Fibroblast of the aortic adventitia (primary cell): ENCODE results near the gene LRCH3. TPM values are rescaled to one million over a fixed set of nuclear protein-coding genes. Genes with fewer than 3 reads are reported as not detected.

ENCODE experiments used
- DNase-seq: peaks from one replicate; pipeline ENCODE4 v3.0.0-alpha.2; 2010; ENCODE audit warnings: low read depth
- H3K4me3 ChIP-seq: 2 replicates; pipeline ENCODE4 v1.5.1; 2011; ENCODE audit warnings: low read depth, mild to moderate bottlenecking, control low read depth, low read length, moderate library complexity
- CTCF ChIP-seq: IDR thresholded peaks from 2 replicates; pipeline ENCODE4 v1.5.1; 2011; ENCODE audit warnings: mild to moderate bottlenecking, low read length, control low read depth, inconsistent platforms; ENCODE audit not compliant: insufficient read depth
- total RNA-seq: library from RNA; depleted of rRNA; stranded (reverse); fragments of >200 nt; gene quantifications from 2 replicates; pipeline ENCODE4 v1.2.3, GENCODE V29; 2012; ENCODE audit warnings: low replicate concordance

LRCH3 gene
- total RNA-seq, 1 donor, result 47.3 TPM

DNA sequence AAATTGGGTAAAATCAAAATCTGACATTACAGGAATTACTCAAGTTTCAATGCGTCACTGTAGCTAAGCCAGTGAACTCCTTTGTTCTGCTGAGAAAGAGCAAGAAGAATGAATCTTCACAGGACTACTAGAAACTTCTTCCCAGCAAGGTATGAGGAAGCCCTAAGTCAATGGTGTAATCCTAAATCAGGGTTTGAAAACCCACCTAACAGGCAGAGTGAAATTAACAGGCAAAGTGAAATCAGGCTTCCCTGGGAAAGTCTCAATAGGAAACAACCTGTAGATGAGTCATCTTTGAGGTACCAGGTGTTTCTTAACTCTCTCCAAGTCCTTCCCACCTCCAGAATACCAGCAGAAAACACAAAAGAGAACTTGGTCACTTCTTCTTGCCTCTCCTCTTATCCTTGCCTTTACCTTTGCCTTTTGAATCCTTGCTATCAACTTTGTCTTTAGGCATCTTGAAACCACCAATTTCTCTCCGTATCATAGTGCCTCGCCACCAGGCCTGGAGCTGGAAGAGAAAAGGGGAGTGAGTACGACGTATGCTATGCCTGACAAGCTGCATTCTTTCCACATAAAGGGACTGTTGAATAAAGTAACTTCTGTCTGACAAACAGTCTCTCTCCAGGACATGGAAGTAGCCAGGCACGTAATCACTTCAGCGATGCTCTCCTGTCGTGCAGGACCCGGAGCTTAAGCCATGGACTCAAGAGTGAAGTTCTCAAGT lies 98.3 kb downstream of the LRCH3 start:
- TF ChIP-seq CTCF, result no peak
- no peak for DNase-seq
- no peak overlapping the region for H3K4me3 ChIP-seq

GRCh38 chr3:197890693-197891092 lies 99.6 kb downstream of the LRCH3 start:
- DNase-seq, result no peak
- no peak for TF ChIP-seq CTCF
- H3K4me3 ChIP-seq, result no peak overlapping the region

DNA sequence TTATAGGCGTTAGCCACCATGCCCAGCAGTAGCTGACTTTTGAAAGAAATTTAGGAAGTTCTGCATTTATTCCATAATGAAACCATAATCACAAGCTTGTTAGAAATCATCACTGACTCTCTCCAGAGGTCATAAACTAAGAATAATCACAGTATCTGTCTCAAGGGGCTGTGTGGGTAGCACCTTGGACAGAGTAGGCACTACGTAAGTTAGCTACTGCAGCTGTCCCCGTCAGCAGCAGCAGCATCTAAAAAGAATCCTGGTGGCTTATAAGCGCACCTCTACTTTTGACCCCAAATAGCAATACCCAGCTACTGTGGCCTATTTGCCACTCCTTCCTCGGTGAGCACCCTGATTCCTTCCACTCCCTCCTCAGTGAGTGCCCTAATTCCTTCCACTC lies 101.1 kb downstream of the LRCH3 start:
- no peak for DNase-seq
- no peak for TF ChIP-seq CTCF
- H3K4me3 ChIP-seq, result no peak overlapping the region

- no peak overlapping the region for H3K4me3 ChIP-seq
Observed at GRCh38 chr3:197896421-197896820, 105.4 kb downstream of the LRCH3 start.

DNA sequence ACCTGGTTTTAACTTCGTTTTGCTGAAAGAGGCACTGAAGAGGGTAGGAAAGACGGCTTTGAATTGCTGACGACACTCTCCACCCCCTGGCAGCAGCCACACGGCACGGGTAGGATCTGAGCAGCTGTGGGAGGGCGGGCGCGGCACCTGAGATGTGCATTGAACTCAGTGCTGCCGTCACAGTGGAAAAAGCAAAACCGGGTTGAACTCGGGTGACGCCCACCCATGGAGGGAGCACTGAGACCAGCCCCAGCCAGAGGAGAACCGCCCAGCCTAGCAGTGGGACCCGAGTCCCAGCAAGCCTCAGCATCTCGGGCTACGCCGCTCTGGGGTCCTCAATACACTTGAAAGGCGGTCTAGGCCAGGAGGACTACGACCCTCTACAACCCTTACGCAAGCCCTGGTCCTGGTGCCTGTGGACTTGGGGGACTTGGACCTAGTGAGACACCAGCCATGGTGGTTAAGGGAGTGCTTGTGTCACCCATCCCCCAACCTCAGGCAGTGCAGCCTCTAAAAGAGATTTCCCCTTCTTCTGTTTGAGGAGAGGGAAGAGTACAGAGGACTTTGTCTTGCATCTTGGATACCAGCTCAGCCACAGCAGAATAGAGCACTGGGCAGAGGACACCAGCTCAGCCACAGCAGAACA lies 108.9 kb downstream of the LRCH3 start:
- no peak overlapping the region for H3K4me3 ChIP-seq
- DNase-seq, result no peak
- no peak for TF ChIP-seq CTCF

More at GRCh38 chr3:197896421-197896820, 105.4 kb downstream of the LRCH3 start:
- DNase-seq, result no peak
- no peak for TF ChIP-seq CTCF

- DNase-seq, result no peak
- H3K4me3 ChIP-seq, result no peak overlapping the region
- TF ChIP-seq CTCF, result no peak
Observed at GRCh38 chr3:197901626-197902025, 110.6 kb downstream of the LRCH3 start.
